ENCODE results near the gene LPP.

The LPP gene

DNA sequence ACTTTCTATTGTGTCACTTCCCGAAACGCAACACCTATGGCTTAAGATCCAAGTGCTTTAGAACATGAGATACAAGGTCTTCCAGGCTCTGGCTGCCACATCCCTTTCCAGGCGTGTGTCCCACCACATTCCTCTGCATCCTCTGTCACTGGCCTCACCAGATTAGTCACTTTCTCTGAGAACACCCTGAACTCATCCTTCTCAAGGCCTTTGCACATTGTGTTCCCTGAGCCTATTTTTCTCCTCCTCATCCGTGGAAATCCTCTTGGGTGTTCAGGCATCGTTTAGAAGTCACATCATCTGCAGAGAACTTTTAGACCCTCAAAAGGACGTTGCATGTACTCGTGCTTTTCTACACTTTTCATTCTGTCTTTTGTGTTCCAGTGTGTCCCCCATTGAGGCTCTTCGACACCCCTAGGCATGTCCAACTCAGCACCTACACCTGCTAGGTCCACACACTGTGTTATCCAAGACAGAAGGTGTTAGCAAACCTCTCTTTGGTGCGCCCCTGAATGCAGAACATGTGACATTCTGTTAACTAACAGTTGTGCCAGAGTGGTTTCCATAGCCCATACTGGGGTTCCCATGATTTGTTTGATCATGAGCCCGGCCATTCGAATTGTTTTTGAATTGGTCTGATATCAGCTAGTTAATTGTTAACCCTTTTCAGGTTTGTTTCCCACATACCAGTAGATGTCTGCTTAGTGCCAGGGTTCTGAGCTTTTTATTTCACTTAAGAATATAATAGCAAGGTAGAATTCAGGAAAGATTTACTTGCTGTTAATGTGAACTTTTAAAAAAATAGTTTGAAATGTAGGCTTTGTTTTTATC is 67.2 kb downstream of the LPP start:
- DNase-seq (ENCODE audit: low read depth): no peak

GRCh38 chr3:188223936-188224335 is 70.0 kb downstream of the LPP start:
- no peak for DNase-seq (ENCODE audit: low read depth)

GRCh38 chr3:188227442-188227841 is 73.5 kb downstream of the LPP start:
- no peak for DNase-seq (ENCODE audit: low read depth)

DNA sequence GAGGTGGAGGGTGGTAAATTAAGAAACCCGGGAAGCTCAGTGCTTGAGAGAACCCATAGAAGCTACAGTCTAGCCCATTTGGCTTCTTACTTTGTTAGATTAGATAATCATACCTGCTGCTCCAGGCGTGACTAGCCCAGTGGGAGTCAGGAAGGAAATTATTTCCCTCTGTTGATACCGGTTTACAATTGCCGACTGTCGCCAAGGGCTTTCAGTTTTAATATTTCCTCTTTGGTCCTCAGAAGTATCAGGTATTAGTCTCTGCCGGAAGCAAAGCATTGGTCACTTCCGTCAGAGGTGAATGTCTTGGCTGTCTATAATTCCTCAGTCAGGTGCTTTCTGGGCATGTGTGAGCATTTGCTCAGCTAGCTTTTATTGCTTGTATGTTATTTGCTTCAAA is 75.2 kb downstream of the LPP start:
- DNase-seq (ENCODE audit: low read depth): no peak

DNA sequence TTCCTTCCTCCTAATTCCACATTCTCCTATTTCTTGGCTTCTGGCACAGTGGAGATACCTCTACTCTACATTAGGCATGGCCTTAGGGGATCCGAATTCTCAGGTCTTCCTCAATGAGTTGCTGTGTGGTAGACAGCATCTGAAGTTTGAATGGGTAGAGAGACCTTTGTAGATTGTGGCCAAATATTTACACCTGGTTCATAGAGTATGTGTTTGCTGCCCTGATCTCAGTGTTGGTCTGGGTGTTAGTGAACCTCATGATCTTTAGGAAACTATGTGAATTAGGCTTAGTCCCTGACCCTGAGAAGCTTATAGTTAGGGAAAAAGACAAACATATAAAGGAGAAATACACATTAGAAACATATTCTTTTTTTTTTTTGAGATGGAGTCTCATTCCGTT is 75.8 kb downstream of the LPP start:
- no peak for DNase-seq (ENCODE audit: low read depth)

DNA sequence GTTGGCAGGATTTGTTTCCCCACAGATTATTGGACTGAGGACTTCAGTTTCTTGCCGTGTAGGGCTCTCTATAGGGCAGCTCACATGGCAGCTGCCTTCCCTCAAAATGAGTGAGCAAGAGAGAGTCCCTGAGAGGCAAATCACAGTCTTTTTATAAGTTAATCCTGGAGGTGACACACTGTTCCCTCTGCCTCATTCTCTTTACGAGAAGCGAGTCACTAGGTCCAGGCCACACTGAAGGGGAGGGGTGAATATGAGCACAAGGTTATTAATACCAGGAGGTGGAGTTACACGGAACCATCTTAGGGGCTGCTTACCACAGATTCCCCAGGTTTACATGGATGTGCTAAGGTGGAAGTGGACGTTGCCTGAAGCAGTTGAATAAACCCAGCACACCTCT is 77.0 kb downstream of the LPP start:
- DNase-seq (ENCODE audit: low read depth): no peak

DNA sequence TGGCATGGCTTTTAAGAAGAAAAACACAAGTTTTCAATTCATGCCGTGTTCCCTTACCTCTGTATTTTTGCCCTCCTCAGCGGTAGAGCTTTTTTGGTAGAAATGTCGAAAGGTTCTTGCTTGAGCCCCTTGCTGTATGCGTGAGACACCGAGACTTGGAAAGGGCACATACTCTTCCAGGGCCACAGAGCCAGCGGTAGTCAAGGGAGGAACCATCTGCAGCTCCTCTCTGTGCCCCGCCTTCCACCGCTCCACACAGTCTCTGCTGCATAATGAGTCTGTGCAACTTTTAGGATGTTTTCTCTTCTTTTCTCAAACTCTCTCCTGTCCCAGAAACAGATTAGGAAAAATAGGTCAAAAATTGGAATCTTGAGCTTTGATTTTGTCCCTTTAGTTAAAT is 77.5 kb downstream of the LPP start:
- DNase-seq (ENCODE audit: low read depth): no peak

- DNase-seq (ENCODE audit: low read depth): no peak
Observed at GRCh38 chr3:188232656-188233055, 78.7 kb downstream of the LPP start.

GRCh38 chr3:188233320-188233719 is 79.4 kb downstream of the LPP start:
- DNase-seq (ENCODE audit: low read depth): no peak

GRCh38 chr3:188234132-188234531 is 80.2 kb downstream of the LPP start:
- no peak for DNase-seq (ENCODE audit: low read depth)

DNA sequence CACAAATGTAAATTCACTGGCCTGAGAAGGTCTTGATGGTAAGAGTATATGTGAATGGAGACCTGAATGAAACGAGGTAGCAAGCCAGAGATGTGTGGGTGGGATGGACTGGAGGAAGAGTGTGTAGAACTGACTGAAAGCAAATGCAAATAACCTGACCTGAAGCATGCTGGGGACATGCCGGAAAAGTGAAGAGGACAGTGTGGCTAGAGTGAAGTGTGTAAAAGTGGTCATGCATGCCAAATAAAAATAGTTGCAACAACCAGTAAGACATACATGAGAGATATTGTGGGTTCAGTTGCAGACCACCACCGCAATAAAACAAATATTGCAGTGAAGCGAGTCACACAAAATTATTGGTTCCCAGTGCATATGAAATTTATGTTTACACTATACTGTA is 82.3 kb downstream of the LPP start:
- no peak for DNase-seq (ENCODE audit: low read depth)

DNA sequence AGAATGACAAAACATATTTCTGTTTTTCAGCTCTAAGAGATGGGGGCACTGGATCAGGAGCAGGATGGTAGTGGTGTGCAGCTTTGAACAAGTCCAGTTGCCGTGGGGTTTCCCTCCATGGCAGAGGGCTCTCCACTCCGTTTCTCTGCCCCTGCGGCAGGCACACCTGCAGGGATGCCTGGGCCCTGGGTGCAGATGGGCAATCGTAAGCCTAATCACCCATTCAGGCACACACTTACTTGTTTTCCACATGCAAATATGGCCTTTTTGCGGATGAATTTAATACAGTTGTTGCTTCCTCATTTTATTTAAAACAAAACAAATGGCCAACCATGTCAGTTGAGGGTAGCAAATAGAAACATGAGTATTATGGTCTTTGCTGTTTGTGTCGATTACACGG is 85.1 kb downstream of the LPP start:
- DNase-seq (ENCODE audit: low read depth): no peak

DNA sequence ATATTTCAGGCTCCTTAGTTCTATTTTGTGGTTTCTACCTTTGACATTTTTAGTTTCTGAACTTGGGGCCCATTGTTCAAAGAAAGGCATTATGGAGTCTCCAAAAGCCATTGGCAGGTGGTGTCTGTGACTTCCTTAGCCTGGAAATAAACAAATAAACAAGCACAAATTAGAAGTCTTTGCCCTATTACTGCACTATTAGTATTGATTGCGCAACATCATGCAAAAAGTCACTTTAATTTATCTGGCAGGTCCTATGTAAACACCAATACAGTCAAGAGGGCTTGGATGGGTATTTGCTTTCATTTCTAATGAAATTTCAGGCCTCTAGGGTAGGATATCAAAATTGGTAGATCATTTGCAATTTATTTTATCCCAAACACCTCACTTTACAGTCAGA is 85.6 kb downstream of the LPP start:
- no peak for DNase-seq (ENCODE audit: low read depth)

DNA sequence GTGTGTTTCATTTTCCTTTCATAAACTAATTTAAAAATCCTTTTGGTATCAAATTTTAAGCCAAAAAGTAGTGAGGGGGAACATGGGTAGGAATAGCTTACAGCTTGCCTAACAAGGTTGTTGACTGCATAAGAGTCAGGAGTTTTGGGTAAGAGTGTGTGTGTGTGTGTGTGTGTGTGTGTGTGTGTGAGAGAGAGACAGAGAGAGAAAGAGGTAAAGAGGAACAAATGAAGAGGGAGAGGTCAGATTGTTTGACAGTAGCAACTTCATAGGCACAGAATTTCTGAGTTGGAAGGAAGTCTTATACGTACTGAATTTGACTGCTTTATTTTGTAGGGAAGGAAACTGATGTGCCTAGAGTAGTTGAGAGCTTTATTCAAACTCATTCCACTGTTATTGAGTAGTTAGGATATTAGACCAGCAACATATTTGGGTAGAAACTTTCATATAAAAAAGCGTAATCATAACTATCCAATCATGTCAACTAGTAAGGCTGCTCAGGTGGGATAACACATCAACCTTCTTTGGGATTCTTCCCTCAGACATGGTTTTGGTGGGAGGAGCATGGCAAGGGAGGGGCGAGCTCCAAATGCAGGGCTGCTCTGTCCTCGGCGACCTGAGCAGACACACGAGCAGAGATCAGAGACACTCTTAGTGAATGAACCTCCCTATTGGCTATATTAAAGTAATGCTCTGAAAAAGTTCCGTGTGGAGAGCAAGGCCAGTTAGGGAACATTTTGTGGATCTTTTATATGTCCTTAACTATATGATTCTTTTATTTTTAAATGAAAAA is 86.4 kb downstream of the LPP start:
- no peak for DNase-seq (ENCODE audit: low read depth)

DNA sequence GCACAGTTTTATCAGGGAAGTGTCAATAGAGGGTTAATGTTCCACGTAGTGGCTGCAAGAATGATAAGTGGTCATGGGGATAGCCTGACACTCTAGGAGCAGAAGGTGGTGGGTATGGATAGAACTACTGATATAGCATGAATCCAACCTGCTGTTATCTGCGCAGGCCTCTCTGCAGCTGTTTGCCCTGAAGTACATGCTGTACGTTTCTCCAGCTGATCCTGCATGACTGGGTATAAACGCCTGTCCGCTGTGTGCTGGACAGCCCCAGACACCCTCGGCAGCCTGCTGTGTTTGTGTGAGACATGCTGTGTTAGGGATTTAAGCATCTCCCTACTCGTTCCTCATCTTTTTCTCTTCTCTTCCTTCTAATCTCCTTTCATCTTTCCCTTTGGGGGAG is 87.1 kb downstream of the LPP start:
- DNase-seq (ENCODE audit: low read depth): no peak

- DNase-seq (ENCODE audit: low read depth): no peak
Observed at GRCh38 chr3:188241883-188242282, 87.9 kb downstream of the LPP start.

DNA sequence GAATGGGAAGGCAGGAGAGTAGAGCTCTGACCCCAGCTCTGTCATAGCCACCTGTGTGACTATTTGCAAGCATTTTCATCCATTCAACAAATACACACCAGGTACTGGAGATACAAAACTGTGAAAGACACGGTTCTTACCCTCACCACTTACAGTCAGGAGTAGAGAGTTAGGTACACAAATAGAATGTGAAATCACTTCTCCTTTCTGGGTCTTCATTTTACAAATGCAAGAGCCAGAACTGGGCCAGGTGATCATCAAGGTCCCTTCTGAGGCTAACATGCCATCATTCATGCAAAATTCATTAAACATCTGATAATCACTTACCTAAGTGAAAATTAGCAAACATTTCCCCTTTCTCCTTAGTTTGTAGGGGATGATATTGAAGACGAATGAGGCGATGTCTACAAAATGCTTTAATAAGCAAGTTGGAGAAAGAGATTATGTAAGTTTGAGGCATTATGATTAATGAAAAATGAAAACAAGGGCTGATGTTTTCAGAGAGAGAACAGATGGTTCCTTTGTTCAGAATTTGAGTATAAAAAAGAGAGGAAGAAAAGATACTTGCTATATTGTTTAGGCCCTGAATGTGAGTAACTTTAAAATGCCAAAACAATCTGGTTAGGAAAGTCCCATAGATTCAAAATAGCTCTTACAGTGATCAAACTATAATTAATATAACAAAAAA is 88.6 kb downstream of the LPP start:
- no peak for DNase-seq (ENCODE audit: low read depth)

- DNase-seq (ENCODE audit: low read depth): no peak
Observed at GRCh38 chr3:188243124-188243795, 89.3 kb downstream of the LPP start.

- DNase-seq (ENCODE audit: low read depth): no peak
Observed at GRCh38 chr3:188244395-188244861, 90.5 kb downstream of the LPP start.

- DNase-seq (ENCODE audit: low read depth): no peak
Observed at GRCh38 chr3:188246905-188247304, 92.9 kb downstream of the LPP start.

GRCh38 chr3:188248036-188248561 is 94.1 kb downstream of the LPP start:
- DNase-seq (ENCODE audit: low read depth): no peak

Data from activated T-cell treated with anti-CD3 and anti-CD28 coated beads for 24 hours (primary cell).